ENCODE measurements around the gene NT5E.

- no peak for TF ChIP-seq EZH2 (IDR thresholded peaks at IDR 0.05)
- TF ChIP-seq CTCF (IDR thresholded peaks at IDR 0.05) = no peak
These were observed 43.2 kb upstream of the NT5E start for GRCh38 chr6:85406641-85407075.
